HCT116 (cell line): ENCODE results near the gene TMEM134. TPM values are rescaled to one million over a fixed set of nuclear protein-coding genes. Genes with fewer than 3 reads are reported as not detected.

ENCODE experiments used
- ATAC-seq: fragments of 200-7000 bp; cut with Tn5 transposase; 2 replicates; pipeline ENCODE4 v1.9.1; 2020; ENCODE audit warnings: mild to moderate bottlenecking, moderate library complexity
- BruUV-seq: library from RNA; stranded (reverse); fragments of 400-500 nt; replicated peaks from 2 replicates; lab custom pipeline; 2021; lab: Mats Ljungman, UMichigan
- CTCF ChIA-PET: fragments of 300-600 bp; sonication (Branson Sonifier 250); formaldehyde crosslinking; loops from one replicate; lab custom pipeline; 2021; ENCODE audit warnings: antibody characterized with exemption; lab: Charles Lee
- POLR2A ChIA-PET: fragments of 300-600, 350-600 bp; sonication (Branson Sonifier 250); formaldehyde crosslinking; loops from one replicate; lab custom pipeline; 2021; ENCODE audit warnings: antibody characterized with exemption; lab: Charles Lee
- RAD21 ChIA-PET, 2 experiments: fragments of 300-600 bp; sonication (Branson Sonifier 250); formaldehyde crosslinking; loops; one replicate each; lab custom pipeline; 2023; ENCODE audit warnings: low total read pairs in 2 of 2; ENCODE audit not compliant: uncharacterized antibody in 2 of 2, unreplicated experiment in 2 of 2, low non-redundant PET in 1 of 2; lab: Charles Lee
- DNase-seq: peaks from one replicate; pipeline ENCODE4 v3.0.0-alpha.2; 2010; ENCODE audit warnings: low read depth, low spot score
- H2AFZ ChIP-seq: fragments of 200-600 bp; shearing (Covaris generic), sonication (generic); 2 replicates; pipeline ENCODE4 v1.6.1; 2017; ENCODE audit warnings: low read depth, mixed run types, mixed read lengths, antibody characterized with exemption, low read length; ENCODE audit not compliant: poor library complexity, severe bottlenecking
- H3K27ac ChIP-seq: 2 replicates; pipeline ENCODE4 v1.5.1; 2012; ENCODE audit warnings: low read depth, low read length
- H3K27me3 ChIP-seq: fragments of 200-600 bp; sonication (generic); 2 replicates; pipeline ENCODE4 v1.6.1; 2016; ENCODE audit warnings: mixed run types, low read length, mixed read lengths; ENCODE audit not compliant: insufficient read depth
- H3K36me3 ChIP-seq, 2 experiments: fragments of 200-500 bp in 1 of 2; fragments of 200-600 bp in 1 of 2; sonication (Bioruptor generic) in 1 of 2; sonication (generic) in 1 of 2; 2 replicates each; pipeline versions ENCODE4 v1.5.1 to v1.6.1; 2014 to 2016; ENCODE audit warnings: low read length in 2 of 2, inconsistent platforms in 1 of 2, mixed read lengths in 1 of 2, mixed run types in 1 of 2; ENCODE audit not compliant: insufficient read depth in 2 of 2, control insufficient read depth in 1 of 2
- H3K4me1 ChIP-seq, 2 experiments: fragments of 200-600 bp in 1 of 2; sonication (generic) in 1 of 2; 2 replicates each; pipeline versions ENCODE4 v1.5.1 to v1.6.1; 2012 to 2017; ENCODE audit warnings: low read length in 2 of 2, inconsistent platforms in 1 of 2, mild to moderate bottlenecking in 1 of 2, mixed read lengths in 1 of 2, mixed run types in 1 of 2, moderate library complexity in 1 of 2; ENCODE audit not compliant: insufficient read depth in 2 of 2, control insufficient read depth in 1 of 2
- H3K4me2 ChIP-seq: fragments of 200-600 bp; sonication (generic); 2 replicates; pipeline ENCODE4 v1.6.1; 2017; ENCODE audit warnings: mixed run types, low read length, mixed read lengths
- H3K4me3 ChIP-seq, 2 experiments: fragments of 200-600 bp in 1 of 2; sonication (generic) in 1 of 2; replicated peaks in 1 of 2; 2 replicates each; pipeline ENCODE4 v1.5.1; 2011 to 2016; ENCODE audit warnings: low read length in 2 of 2, control low read depth in 1 of 2, low read depth in 1 of 2, mild to moderate bottlenecking in 1 of 2, mixed read lengths in 1 of 2, mixed run types in 1 of 2
- H3K79me2 ChIP-seq: fragments of 200-600 bp; sonication (generic); 2 replicates; pipeline ENCODE4 v1.6.1; 2017; ENCODE audit warnings: mild to moderate bottlenecking, mixed run types, low read length, moderate library complexity, mixed read lengths; ENCODE audit not compliant: insufficient read depth
- H3K9ac ChIP-seq: fragments of 200-600 bp; sonication (generic); 2 replicates; pipeline ENCODE4 v1.6.1; 2016; ENCODE audit warnings: low read length, mixed read lengths
- H3K9me2 ChIP-seq: fragments of 200-600 bp; sonication (generic), shearing (Covaris generic); 2 replicates; pipeline ENCODE4 v1.6.1; 2017; ENCODE audit warnings: mixed run types, mild to moderate bottlenecking, moderate library complexity; ENCODE audit not compliant: insufficient read depth
- H3K9me3 ChIP-seq, 2 experiments: fragments of 200-500 bp in 1 of 2; fragments of 200-600 bp in 1 of 2; sonication (Bioruptor generic) in 1 of 2; sonication (generic) in 1 of 2; 2 replicates each; pipeline ENCODE4 v1.6.1; 2014 to 2017; ENCODE audit warnings: low read length in 2 of 2, mixed read lengths in 2 of 2, inconsistent platforms in 1 of 2, low read depth in 1 of 2, mild to moderate bottlenecking in 1 of 2, mixed run types in 1 of 2, moderate library complexity in 1 of 2; ENCODE audit not compliant: control insufficient read depth in 1 of 2, insufficient read depth in 1 of 2
- H4K20me1 ChIP-seq: fragments of 200-600 bp; sonication (generic), shearing (Covaris generic); 2 replicates; pipeline ENCODE4 v1.6.1; 2017; ENCODE audit warnings: mixed run types, mild to moderate bottlenecking, moderate library complexity; ENCODE audit not compliant: insufficient read depth
- CBX3 ChIP-seq: IDR thresholded peaks from 2 replicates; pipeline ENCODE4 v1.6.1; 2012; ENCODE audit warnings: low read depth
- CEBPB ChIP-seq: IDR thresholded peaks from 2 replicates; pipeline ENCODE4 v1.6.1; 2012; ENCODE audit warnings: low read depth
- ELF1 ChIP-seq: IDR thresholded peaks from 2 replicates; pipeline ENCODE4 v1.6.1; 2012; ENCODE audit warnings: low read depth, borderline replicate concordance
- EZH2 ChIP-seq: fragments of 200-600 bp; sonication (generic); IDR thresholded peaks from 2 replicates; pipeline ENCODE4 v1.6.1; 2017; ENCODE audit warnings: antibody characterized with exemption, mixed run types
- POLR2A ChIP-seq: IDR thresholded peaks from 2 replicates; pipeline ENCODE4 v1.7.0; 2011; ENCODE audit warnings: borderline replicate concordance; ENCODE audit not compliant: insufficient read depth, insufficient read length; ENCODE audit errors: extremely low read depth
- POLR2AphosphoS5 ChIP-seq: IDR thresholded peaks from 2 replicates; pipeline ENCODE4 v1.6.1; 2011; ENCODE audit warnings: mild to moderate bottlenecking, low read depth, low read length, moderate library complexity
- RAD21 ChIP-seq: IDR thresholded peaks from 2 replicates; pipeline ENCODE4 v1.6.1; 2012; ENCODE audit warnings: low read depth, mild to moderate bottlenecking
- REST ChIP-seq: IDR thresholded peaks from 2 replicates; pipeline ENCODE4 v1.6.1; 2012; ENCODE audit warnings: low read depth
- SIN3A ChIP-seq: IDR thresholded peaks from 2 replicates; pipeline ENCODE4 v1.6.1; 2012; ENCODE audit warnings: low read depth
- SP1 ChIP-seq: IDR thresholded peaks from 2 replicates; pipeline ENCODE4 v1.6.1; 2012; ENCODE audit warnings: low read depth
- TCF7L2 ChIP-seq: IDR thresholded peaks from 2 replicates; pipeline ENCODE4 v1.7.0; 2011; ENCODE audit warnings: borderline replicate concordance, inconsistent platforms; ENCODE audit not compliant: insufficient read depth, insufficient read length; ENCODE audit errors: extremely low read depth
- ZBTB33 ChIP-seq: IDR thresholded peaks from 2 replicates; pipeline ENCODE4 v1.6.1; 2011; ENCODE audit warnings: mild to moderate bottlenecking, low read length, moderate library complexity; ENCODE audit not compliant: insufficient replicate concordance; ENCODE audit errors: extremely low read depth
- ZFX ChIP-seq: fragments of 450-650 bp; IDR thresholded peaks from 2 replicates; pipeline ENCODE4 v1.6.1; 2017
- intact Hi-C: fragments of 100-400 bp; cut with micrococcal nuclease; formaldehyde crosslinking; loops from 2 replicates; pipeline ENCODE4 v1.10.0; 2022
- total RNA-seq: library from RNA; stranded (reverse); gene quantifications from one replicate; pipeline ENCODE4 v1.2.1, GENCODE V29; 2021; ENCODE audit not compliant: unreplicated experiment

Gene TMEM134
- total RNA-seq, 1 experiment from 2014 or later = 44.2 TPM

GRCh38 chr11:67496113-67496512 is 27.1 kb upstream of the TMEM134 start:
- no peak overlapping the region for H3K4me2 ChIP-seq
- H3K9ac ChIP-seq = no peak overlapping the region
- ChIA-PET RAD21 (no interaction called here), CTCF (no interaction called here)
- H3K27me3 ChIP-seq = no peaks in the 10 kb centered on the region
- H4K20me1 ChIP-seq = no peaks in the 10 kb centered on the region
- no peak for ATAC-seq
- no peaks in the 10 kb centered on the region for H3K4me1 ChIP-seq
- H3K9me2 ChIP-seq = no peaks in the 10 kb centered on the region
- no peak overlapping the region for H3K4me3 ChIP-seq
- no peaks in the 10 kb centered on the region; the same call in 1 of the 2 replicates for H3K79me2 ChIP-seq
- intact Hi-C loops = no loop called here
- TF ChIP-seq CEBPB = no peak
- no peak for TF ChIP-seq ELF1
- TF ChIP-seq SIN3A = no peak
- TF ChIP-seq ZFX = no peak
- no peak for TF ChIP-seq CBX3
- TF ChIP-seq, all 23 proteins: peak for 0
- no peaks in the 10 kb centered on the region for H3K9me3 ChIP-seq
- DNase-seq = no peak
- H2AFZ ChIP-seq = no peak overlapping the region
- POLR2A ChIA-PET = no interaction called here
- H3K27ac ChIP-seq = no peak overlapping the region
- peaks cover under 1 to 11% of the 10 kb centered on the region in 2 experiments; a peak in 3 of 4 replicates for H3K36me3 ChIP-seq
- BruUV-seq = no TSS peak

- BruUV-seq = no TSS peak
- Histone ChIP-seq H3K36me3 (peaks cover 0 to 5% of the 10 kb centered on the region in 2 experiments; a peak in 2 of 4 replicates), H3K27me3 (no peaks in the 10 kb centered on the region), H2AFZ (no peak overlapping the region), H3K9ac (no peak overlapping the region), H3K79me2 (no peaks in the 10 kb centered on the region), H3K4me2 (no peak overlapping the region), H4K20me1 (no peaks in the 10 kb centered on the region), H3K9me2 (no peaks in the 10 kb centered on the region), H3K27ac (no peak overlapping the region), H3K4me3 (no peak overlapping the region), H3K4me1 (no peaks in the 10 kb centered on the region), H3K9me3 (no peaks in the 10 kb centered on the region)
- ChIA-PET CTCF (no interaction called here), RAD21 (no interaction called here), POLR2A (no interaction called here)
- TF ChIP-seq TCF7L2 = no peak
- no peak for TF ChIP-seq ZFX
- TF ChIP-seq REST = no peak
- no peak for TF ChIP-seq SIN3A
- no peak for TF ChIP-seq RAD21
- TF ChIP-seq SP1 = no peak
- no peak for TF ChIP-seq CBX3
- TF ChIP-seq EZH2 = no peak
- TF ChIP-seq ZBTB33 = no peak
- no peak for TF ChIP-seq POLR2A
- TF ChIP-seq CEBPB = no peak
- TF ChIP-seq POLR2AphosphoS5 = no peak
- no peak for ATAC-seq
- no peak for DNase-seq
- intact Hi-C loops = no loop called here
Observed at GRCh38 chr11:67495234-67496005, 26.4 kb upstream of the TMEM134 start.
